Mucosa of rectum (tissue), 2 donors: Measurements from ENCODE around the gene OGDH.

Source experiments
- H3K27ac ChIP-seq, 2 donors: one replicate each; pipeline ENCODE4 v1.7.0; 2013; ENCODE audit warnings: inconsistent platforms in 2 of 2, low read depth in 2 of 2, low read length in 2 of 2
- H3K27me3 ChIP-seq, 2 donors: one replicate each; pipeline ENCODE4 v1.7.0; 2013; ENCODE audit warnings: low read length in 2 of 2; ENCODE audit not compliant: control insufficient read depth in 2 of 2, insufficient read depth in 2 of 2
- H3K36me3 ChIP-seq, 2 donors: one replicate each; pipeline ENCODE4 v1.7.0; 2013; ENCODE audit warnings: low read length in 2 of 2; ENCODE audit not compliant: control insufficient read depth in 2 of 2, insufficient read depth in 2 of 2
- H3K4me1 ChIP-seq, 2 donors: one replicate each; pipeline ENCODE4 v1.7.0; 2013; ENCODE audit warnings: low read length in 2 of 2, mild to moderate bottlenecking in 1 of 2; ENCODE audit not compliant: control insufficient read depth in 2 of 2, insufficient read depth in 2 of 2
- H3K4me3 ChIP-seq, 2 donors: one replicate each; pipeline ENCODE4 v1.7.0; 2013; ENCODE audit warnings: low read length in 2 of 2
- H3K9ac ChIP-seq, 2 donors: one replicate each; pipeline ENCODE4 v1.7.0; 2013; ENCODE audit warnings: low read length in 2 of 2, low read depth in 1 of 2, mild to moderate bottlenecking in 1 of 2
- H3K9me3 ChIP-seq, 2 donors: one replicate each; pipeline ENCODE4 v1.7.0; 2013; ENCODE audit warnings: low read length in 2 of 2; ENCODE audit not compliant: control insufficient read depth in 2 of 2
- donor health status: healthy.
- donor health status: Normal muscosa, but diverticular disease.

Gene OGDH

DNA sequence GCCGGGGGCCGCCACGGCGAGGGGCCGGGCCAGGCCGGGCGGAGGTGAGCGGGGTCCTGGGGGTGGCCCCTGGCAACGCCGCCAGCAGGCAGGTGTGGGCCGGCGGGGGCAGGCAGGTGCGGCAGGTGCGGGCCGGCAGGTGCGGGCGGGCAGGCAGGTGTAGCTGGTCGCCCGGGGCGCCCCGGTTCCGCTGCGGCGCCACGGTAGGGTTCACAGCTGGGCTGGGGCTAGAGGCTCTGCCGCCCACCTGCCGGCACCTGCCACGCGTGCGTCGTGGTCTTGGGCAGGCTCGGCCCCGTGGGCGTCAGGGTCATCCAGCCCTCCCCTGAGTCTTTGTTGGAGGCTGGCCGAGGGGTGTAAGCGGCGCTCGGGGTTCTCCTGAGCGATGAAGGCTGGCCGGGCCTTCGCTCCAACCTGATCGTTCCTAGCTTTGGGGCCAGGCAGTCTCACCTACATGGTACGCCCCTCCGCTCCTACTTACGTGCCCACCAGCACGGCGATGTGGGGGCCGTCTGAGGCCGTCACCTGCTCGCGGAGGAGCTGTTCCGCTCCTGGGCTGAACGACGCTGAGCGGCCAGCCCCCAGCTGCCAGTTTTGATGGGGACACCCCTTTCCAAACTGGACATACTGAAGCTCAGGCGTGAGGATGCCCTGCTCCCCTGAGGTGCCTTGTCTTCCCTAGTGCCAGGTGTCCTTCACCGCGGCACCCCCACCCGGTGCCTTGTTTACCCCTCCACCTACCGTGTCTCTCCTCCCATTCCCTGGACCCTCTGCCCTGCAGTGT lies 142.7 kb downstream of the OGDH start:
- Histone ChIP-seq H3K27me3 (no peaks in the 10 kb centered on the region), H3K4me3 (peak overlapping the region; percentile 84), H3K4me1 (peaks cover 21 to 22% of the 10 kb centered on the region in 2 donors), H3K27ac (peak overlapping the region; percentile 46 to 63), H3K9me3 (no peaks in the 10 kb centered on the region), H3K36me3 (no peaks in the 10 kb centered on the region), H3K9ac (peak overlapping the region; percentile 74 to 92)

DNA sequence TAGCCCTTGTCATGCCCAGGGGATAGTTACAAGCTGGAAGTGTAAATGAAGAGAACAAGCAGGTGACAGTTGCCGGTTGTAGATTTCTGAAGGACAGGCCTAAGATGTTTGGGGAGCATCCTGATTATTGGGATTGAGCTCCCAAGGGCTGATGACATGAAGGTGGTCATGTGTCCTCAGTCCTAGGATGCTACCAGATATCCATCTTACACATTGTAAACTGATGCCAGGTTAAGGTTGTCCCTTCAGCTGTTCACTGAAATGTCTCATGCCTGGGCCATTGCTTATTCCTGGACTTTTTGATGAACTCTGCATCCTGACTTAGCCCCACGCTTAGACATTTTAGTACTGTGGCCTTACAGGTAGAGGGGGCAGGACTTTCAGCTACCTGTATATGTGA lies 143.6 kb downstream of the OGDH start:
- Histone ChIP-seq H3K9me3 (no peaks in the 10 kb centered on the region), H3K4me1 (peaks cover 26% of the 10 kb centered on the region in 2 donors), H3K36me3 (no peaks in the 10 kb centered on the region), H3K27ac (peak overlapping the region in 1 of 2 donors; percentile 63), H3K27me3 (no peaks in the 10 kb centered on the region), H3K9ac (peak overlapping the region; percentile 74 to 92), H3K4me3 (peak overlapping the region; percentile 84)

DNA sequence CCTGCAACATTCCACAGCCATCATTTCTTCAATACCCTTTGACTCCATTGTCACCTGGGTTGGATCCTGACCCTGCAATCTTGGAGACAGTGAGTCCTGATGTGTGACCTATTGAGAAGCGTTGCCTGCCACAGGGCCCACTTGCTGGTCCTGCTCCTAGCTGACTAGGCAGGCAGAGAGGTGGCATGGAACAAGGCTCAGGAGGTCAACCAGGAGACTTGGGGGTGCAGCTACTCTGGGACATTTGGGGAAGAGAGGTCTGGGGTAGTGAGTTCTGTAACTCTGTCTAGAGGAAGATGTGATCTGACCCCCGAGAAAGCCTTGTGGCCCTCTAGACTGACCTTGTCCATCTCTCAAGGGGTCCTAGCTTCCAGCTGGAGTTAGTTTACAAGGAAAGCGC lies 144.0 kb downstream of the OGDH start:
- Histone ChIP-seq H3K4me3 (peak overlapping the region in 1 of 2 donors; percentile 84), H3K9me3 (no peaks in the 10 kb centered on the region), H3K27ac (peak overlapping the region in 1 of 2 donors; percentile 53), H3K9ac (peak overlapping the region in 1 of 2 donors; percentile 1), H3K36me3 (no peaks in the 10 kb centered on the region), H3K27me3 (no peaks in the 10 kb centered on the region), H3K4me1 (peaks cover 30% of the 10 kb centered on the region in 2 donors)

DNA sequence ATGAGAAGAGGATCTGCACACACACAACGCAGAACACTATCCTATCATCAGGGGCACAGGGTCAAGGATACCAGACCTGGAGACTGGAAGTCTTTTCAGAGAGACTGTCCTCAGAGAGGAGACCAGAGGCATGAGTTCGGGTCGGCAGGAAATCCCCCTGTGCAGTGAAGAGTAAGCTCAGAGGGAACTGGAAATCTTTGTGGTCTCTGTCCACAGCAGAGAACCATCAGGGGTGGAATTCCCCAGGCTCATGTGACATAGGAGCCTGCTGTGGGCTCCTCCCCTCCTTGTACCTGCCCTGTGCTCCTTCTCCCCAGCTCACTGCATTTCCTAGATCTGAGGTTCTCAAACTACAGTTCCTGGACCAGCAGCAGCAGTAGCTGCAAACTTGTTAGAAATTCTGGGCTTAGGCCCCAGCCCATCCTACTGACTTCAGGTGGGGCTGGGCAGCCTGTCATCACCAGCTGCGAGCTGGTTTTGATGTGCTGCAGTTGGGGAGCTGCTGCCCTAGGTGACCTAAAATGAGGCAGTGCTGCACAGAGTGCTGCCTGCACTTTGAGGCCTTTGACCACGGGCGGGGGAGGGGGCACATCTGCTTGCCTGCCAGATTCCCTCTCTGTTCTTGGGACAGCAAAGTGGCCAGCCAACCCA lies 144.6 kb downstream of the OGDH start:
- H3K4me1 ChIP-seq, result peaks cover 30 to 32% of the 10 kb centered on the region in 2 donors
- H3K9me3 ChIP-seq, result no peaks in the 10 kb centered on the region
- no peaks in the 10 kb centered on the region for H3K27me3 ChIP-seq
- H3K4me3 ChIP-seq, result peak overlapping the region in 1 of 2 donors; percentile 1
- H3K27ac ChIP-seq, result peak overlapping the region in 1 of 2 donors; percentile 53
- no peaks in the 10 kb centered on the region for H3K36me3 ChIP-seq
- H3K9ac ChIP-seq, result peak overlapping the region in 1 of 2 donors; percentile 1

DNA sequence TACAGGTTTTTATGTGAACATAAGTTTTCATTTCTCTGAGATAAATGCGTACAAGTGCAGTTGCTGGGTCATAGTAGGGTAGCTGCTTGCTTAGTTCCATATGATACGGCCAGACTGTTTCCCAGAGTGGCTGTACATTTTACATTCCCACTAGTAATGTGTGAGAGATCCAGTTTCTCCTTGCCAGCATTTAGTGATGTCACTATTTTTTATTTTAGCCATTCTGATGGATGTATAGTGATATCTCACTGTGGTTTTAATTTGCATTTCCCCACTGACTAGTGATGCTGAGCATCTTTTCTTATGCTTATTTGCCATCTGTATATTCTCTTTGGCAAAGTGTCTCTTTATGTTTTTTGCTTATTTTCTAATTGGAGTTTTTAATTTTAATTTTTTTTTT lies 146.4 kb downstream of the OGDH start:
- Histone ChIP-seq H3K4me1 (peaks cover 29 to 30% of the 10 kb centered on the region in 2 donors), H3K9ac (no peak overlapping the region), H3K27ac (no peak overlapping the region), H3K27me3 (no peaks in the 10 kb centered on the region), H3K36me3 (peaks cover 6 to 14% of the 10 kb centered on the region in 2 donors), H3K9me3 (no peaks in the 10 kb centered on the region), H3K4me3 (no peak overlapping the region)

DNA sequence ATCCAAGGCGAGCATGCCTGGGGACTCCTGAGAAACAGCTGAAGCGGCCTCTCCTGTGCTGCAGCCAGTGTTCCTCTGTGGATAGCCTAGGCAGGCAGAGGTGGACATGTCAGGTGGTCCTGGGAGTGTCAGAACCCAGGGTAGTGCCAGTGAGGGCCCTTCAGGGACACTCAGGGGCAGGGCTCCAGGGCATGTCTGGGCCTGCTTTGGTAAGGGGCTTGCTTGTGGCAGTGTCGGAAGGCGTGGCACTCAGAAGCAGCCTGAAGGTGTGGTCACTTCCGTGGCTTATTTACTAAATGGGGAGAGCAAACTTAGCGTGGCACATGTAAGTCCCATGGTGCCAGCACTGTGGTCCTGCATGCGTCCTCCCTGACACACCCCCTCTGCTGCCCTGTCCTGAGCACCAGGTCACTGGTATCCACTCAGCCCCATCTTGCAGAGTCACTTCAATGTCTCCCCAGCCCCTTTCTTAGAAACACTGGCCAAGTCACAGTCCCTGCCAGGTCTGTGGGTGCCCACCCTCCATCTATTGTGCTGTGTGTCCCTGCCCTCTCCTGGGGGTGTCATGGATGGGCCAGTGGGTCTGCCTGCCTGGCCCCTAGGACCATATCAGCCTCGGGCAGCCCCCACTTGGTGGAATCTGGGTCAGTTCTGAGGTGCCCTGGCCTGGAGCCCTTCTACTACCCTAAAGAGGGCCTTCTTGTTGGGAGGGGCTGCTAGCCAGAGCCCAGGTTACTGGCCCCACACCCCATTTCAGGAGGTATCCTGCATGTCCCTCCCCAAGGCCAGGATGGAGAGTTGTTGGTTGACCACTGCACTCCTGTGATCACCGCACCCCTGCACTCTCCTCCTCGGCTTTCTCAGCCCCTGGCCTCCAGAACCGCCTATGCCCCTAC lies 148.6 kb downstream of the OGDH start:
- no peaks in the 10 kb centered on the region for H3K27me3 ChIP-seq
- no peaks in the 10 kb centered on the region for H3K9me3 ChIP-seq
- peaks cover 11 to 25% of the 10 kb centered on the region in 2 donors for H3K36me3 ChIP-seq
- no peak overlapping the region for H3K27ac ChIP-seq
- peak overlapping the region in 1 of 2 donors; percentile 22 for H3K9ac ChIP-seq
- H3K4me1 ChIP-seq, result peaks cover 17 to 21% of the 10 kb centered on the region in 2 donors
- H3K4me3 ChIP-seq, result no peak overlapping the region

DNA sequence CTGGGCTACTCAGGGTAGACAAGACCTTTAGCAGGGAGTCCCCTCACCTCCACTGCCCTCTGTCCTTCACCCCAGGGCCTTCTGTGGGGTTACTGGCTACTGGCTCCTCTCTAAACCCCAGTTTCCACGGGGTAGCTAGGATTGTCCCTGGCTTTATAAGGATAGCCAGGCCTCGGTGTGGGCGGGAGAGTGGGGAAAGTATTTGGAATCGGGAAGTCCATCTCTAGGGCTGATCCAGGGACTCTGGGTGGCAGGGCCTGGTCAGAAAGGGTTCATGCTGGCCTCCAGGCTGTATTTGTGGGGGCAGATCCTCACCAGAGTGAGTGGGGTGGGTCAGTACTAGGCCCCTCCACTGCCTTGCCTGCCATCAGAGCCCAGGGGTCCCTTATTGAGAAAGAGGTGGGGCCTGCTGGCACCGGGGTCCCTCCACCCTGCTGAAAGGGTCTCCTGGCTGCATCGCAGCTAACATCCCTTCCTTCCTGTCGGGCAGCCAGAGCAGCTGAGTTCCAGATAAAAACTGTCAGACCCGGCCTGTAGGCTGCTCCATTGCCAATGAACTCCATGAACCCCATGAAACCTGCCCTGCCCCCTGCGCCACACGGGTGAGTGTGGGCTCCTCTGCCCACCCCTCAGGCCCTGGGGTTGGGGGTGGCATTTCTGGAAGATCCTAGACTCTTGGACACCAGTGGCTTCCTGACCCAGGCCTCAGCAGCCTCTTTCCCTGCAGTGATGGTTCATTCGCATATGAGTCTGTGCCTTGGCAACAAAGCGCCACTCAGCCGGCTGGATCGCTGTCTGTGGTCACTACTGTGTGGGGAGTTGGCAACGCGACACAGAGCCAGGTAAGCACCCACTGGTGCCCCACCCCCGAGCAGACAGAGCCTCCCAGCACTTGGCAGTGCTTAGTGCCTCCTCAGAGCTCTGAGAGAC lies 149.5 kb downstream of the OGDH start:
- H3K9ac ChIP-seq, result peak overlapping the region in 1 of 2 donors; percentile 22
- H3K36me3 ChIP-seq, result peaks cover 17 to 27% of the 10 kb centered on the region in 2 donors
- H3K27me3 ChIP-seq, result no peaks in the 10 kb centered on the region
- H3K9me3 ChIP-seq, result no peaks in the 10 kb centered on the region
- H3K27ac ChIP-seq, result no peak overlapping the region
- peaks cover 12 to 15% of the 10 kb centered on the region in 2 donors for H3K4me1 ChIP-seq
- H3K4me3 ChIP-seq, result no peak overlapping the region

DNA sequence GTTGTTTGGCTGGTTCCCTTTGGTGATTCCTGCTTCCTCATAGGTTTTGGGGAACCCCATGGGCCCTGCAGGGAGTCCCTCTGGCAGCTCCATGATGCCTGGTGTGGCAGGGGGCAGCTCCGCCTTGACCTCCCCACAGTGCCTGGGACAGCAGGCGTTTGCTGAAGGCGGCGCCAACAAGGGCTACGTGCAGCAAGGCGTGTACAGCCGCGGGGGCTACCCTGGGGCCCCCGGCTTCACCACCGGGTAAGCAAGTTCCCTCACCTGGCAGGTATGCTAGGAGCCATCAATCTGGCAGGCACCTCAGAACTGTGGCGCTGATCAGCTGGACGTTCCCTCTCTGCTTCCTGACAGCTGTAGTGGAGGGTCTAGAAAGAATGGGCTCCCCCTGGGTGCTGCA lies 150.5 kb downstream of the OGDH start:
- no peaks in the 10 kb centered on the region for H3K9me3 ChIP-seq
- H3K27ac ChIP-seq, result no peak overlapping the region
- no peak overlapping the region for H3K4me3 ChIP-seq
- H3K36me3 ChIP-seq, result peaks cover 24 to 34% of the 10 kb centered on the region in 2 donors
- H3K4me1 ChIP-seq, result peaks cover 8 to 17% of the 10 kb centered on the region in 2 donors
- no peaks in the 10 kb centered on the region for H3K27me3 ChIP-seq
- no peak overlapping the region for H3K9ac ChIP-seq

DNA sequence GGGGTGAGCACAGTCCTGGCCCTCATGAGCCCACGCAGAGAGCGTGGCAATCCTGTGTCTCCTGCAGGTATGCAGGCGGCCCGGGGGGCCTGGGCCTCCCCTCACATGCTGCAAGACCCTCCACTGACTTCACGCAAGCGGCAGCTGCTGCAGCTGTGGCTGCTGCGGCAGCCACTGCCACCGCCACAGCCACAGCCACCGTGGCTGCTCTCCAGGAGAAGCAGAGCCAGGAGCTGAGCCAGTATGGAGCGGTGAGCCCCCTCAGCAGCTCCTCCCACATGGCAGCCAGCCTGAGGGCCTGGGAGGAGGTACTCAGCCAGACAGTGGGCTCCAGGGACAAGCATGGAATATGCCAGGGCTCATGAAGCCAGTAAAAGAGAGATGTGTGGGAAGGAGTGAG lies 150.9 kb downstream of the OGDH start:
- H3K4me3 ChIP-seq, result no peak overlapping the region
- no peak overlapping the region for H3K9ac ChIP-seq
- peaks cover 26 to 34% of the 10 kb centered on the region in 2 donors for H3K36me3 ChIP-seq
- H3K27ac ChIP-seq, result no peak overlapping the region
- no peaks in the 10 kb centered on the region for H3K9me3 ChIP-seq
- H3K27me3 ChIP-seq, result no peaks in the 10 kb centered on the region
- peaks cover 12 to 20% of the 10 kb centered on the region in 2 donors for H3K4me1 ChIP-seq
